Mesenchymal stem cell (in vitro differentiated cells and primary cell): ENCODE data around the gene MT2A.
A peak's percentile ranks its signal among the peaks of the same experiment; 100 is the strongest.

Experiments used
- DNase-seq: peaks from one replicate; pipeline ENCODE4 v3.0.0-alpha.2; 2013
- H2AFZ ChIP-seq: one replicate; pipeline ENCODE4 v1.6.1; 2013; ENCODE audit warnings: low read depth, mild to moderate bottlenecking, control low read depth, inconsistent platforms, low read length, moderate library complexity
- H2AK5ac ChIP-seq: 2 replicates; pipeline ENCODE4 v1.6.1; 2013; ENCODE audit warnings: low read length, moderate library complexity, mild to moderate bottlenecking, inconsistent platforms; ENCODE audit not compliant: severe bottlenecking
- H2BK120ac ChIP-seq: one replicate; pipeline ENCODE4 v1.6.1; 2013; ENCODE audit warnings: low read depth, mild to moderate bottlenecking, inconsistent platforms, low read length, moderate library complexity
- H2BK12ac ChIP-seq, 2 experiments: one replicate each; pipeline ENCODE4 v1.6.1; 2013; ENCODE audit warnings: inconsistent platforms in 2 of 2, low read length in 2 of 2, mild to moderate bottlenecking in 2 of 2, moderate library complexity in 2 of 2, control low read depth in 1 of 2
- H2BK15ac ChIP-seq: one replicate; pipeline ENCODE4 v1.6.1; 2013; ENCODE audit warnings: mild to moderate bottlenecking, low read depth, inconsistent platforms; ENCODE audit not compliant: poor library complexity, severe bottlenecking
- H2BK5ac ChIP-seq: 2 replicates; pipeline ENCODE4 v1.6.1; 2013; ENCODE audit warnings: low read depth, mild to moderate bottlenecking, low read length, control low read depth, inconsistent platforms; ENCODE audit not compliant: poor library complexity, severe bottlenecking
- H3K14ac ChIP-seq, 2 experiments: one replicate each; pipeline ENCODE4 v1.6.1; 2013; ENCODE audit warnings: inconsistent platforms in 2 of 2, low read length in 2 of 2, control low read depth in 1 of 2, mild to moderate bottlenecking in 1 of 2, moderate library complexity in 1 of 2
- H3K18ac ChIP-seq, 2 experiments: one replicate each; pipeline ENCODE4 v1.6.1; 2013; ENCODE audit warnings: inconsistent platforms in 2 of 2, low read length in 2 of 2, control low read depth in 1 of 2, low read depth in 1 of 2, mild to moderate bottlenecking in 1 of 2
- H3K23ac ChIP-seq, 2 experiments: one replicate each; pipeline ENCODE4 v1.6.1; 2013; ENCODE audit warnings: inconsistent platforms in 2 of 2, low read length in 2 of 2, mild to moderate bottlenecking in 2 of 2, moderate library complexity in 2 of 2, control low read depth in 1 of 2
- H3K27ac ChIP-seq: 2 replicates; pipeline ENCODE4 v1.5.1; 2013; ENCODE audit warnings: mild to moderate bottlenecking, moderate library complexity, low read length, control low read depth, inconsistent platforms; ENCODE audit not compliant: poor library complexity, severe bottlenecking
- H3K27me3 ChIP-seq, 2 experiments: 2 replicates each; pipeline versions ENCODE4 v1.6.1 to v1.7.0; 2013; ENCODE audit warnings: low read length in 2 of 2, mild to moderate bottlenecking in 2 of 2, moderate library complexity in 2 of 2, control low read depth in 1 of 2, inconsistent platforms in 1 of 2; ENCODE audit not compliant: control insufficient read depth in 1 of 2, insufficient read depth in 1 of 2
- H3K36me3 ChIP-seq, 2 experiments: 2 replicates each; pipeline versions ENCODE4 v1.6.1 to v1.7.0; 2013; ENCODE audit warnings: low read length in 2 of 2, control low read depth in 1 of 2, inconsistent platforms in 1 of 2, low read depth in 1 of 2, mild to moderate bottlenecking in 1 of 2; ENCODE audit not compliant: insufficient read depth in 2 of 2, control insufficient read depth in 1 of 2
- H3K4ac ChIP-seq, 2 experiments: one replicate each; pipeline ENCODE4 v1.6.1; 2013; ENCODE audit warnings: inconsistent platforms in 2 of 2, low read length in 2 of 2, mild to moderate bottlenecking in 2 of 2, moderate library complexity in 2 of 2, control low read depth in 1 of 2, low read depth in 1 of 2
- H3K4me1 ChIP-seq: 2 replicates; pipeline ENCODE4 v1.6.1; 2013; ENCODE audit warnings: low read depth, low read length, control low read depth; ENCODE audit not compliant: control insufficient read depth, insufficient read depth
- H3K4me2 ChIP-seq: 2 replicates; pipeline ENCODE4 v1.6.1; 2013; ENCODE audit warnings: low read length, mild to moderate bottlenecking, inconsistent platforms; ENCODE audit not compliant: poor library complexity, severe bottlenecking
- H3K4me3 ChIP-seq, 2 experiments: 2 replicates each; pipeline versions ENCODE4 v1.5.1 to v1.7.0; 2013; ENCODE audit warnings: low read length in 2 of 2, mild to moderate bottlenecking in 2 of 2, control low read depth in 1 of 2, low read depth in 1 of 2; ENCODE audit not compliant: insufficient read depth in 1 of 2
- H3K79me1 ChIP-seq: replicated peaks from 2 replicates; pipeline ENCODE4 v1.6.1; 2013; ENCODE audit warnings: mild to moderate bottlenecking, control low read depth, low read length, inconsistent platforms; ENCODE audit not compliant: poor library complexity, severe bottlenecking
- H3K9ac ChIP-seq: 2 replicates; pipeline ENCODE4 v1.7.0; 2013; ENCODE audit warnings: mild to moderate bottlenecking, low read length, moderate library complexity
- H3K9me3 ChIP-seq: 2 replicates; pipeline ENCODE4 v1.7.0; 2013; ENCODE audit warnings: mild to moderate bottlenecking, low read length; ENCODE audit not compliant: control insufficient read depth
- H4K8ac ChIP-seq: one replicate; pipeline ENCODE4 v1.6.1; 2013; ENCODE audit warnings: inconsistent platforms, mild to moderate bottlenecking, low read length, moderate library complexity
- H4K91ac ChIP-seq: one replicate; pipeline ENCODE4 v1.6.1; 2013; ENCODE audit warnings: mild to moderate bottlenecking, low read length, inconsistent platforms
- WGBS: methylation state at CpG from one replicate; pipeline ENCODE4 v1.1.7; 2013; ENCODE audit warnings: mixed read lengths; 5-methylcytosine and 5-hydroxymethylcytosine counted together

Gene MT2A

GRCh38 chr16:56606071-56606475, 2.3 kb upstream of the MT2A start:
- H3K23ac ChIP-seq, result no peak overlapping the region
- H3K9ac ChIP-seq, result peak overlapping the region; percentile 84
- H2BK120ac ChIP-seq, result peak overlapping the region; percentile 36
- no peaks in the 10 kb centered on the region for H3K27me3 ChIP-seq
- H3K27ac ChIP-seq, result peak overlapping the region; percentile 99
- H4K91ac ChIP-seq, result peak overlapping the region; percentile 74
- H3K4me3 ChIP-seq, result peak overlapping the region in 1 of 2 experiments; percentile 69
- peak overlapping the region; percentile 76 for H4K8ac ChIP-seq
- peaks cover 4% of the 10 kb centered on the region for H3K79me1 ChIP-seq
- no peaks in the 10 kb centered on the region for H3K9me3 ChIP-seq
- H3K4me2 ChIP-seq, result no peak overlapping the region
- H2AFZ ChIP-seq, result no peak overlapping the region
- peak overlapping the region; percentile 98 for H2BK5ac ChIP-seq
- peak overlapping the region; percentile 71 to 80 for H3K4ac ChIP-seq
- no peak for DNase-seq
- H3K36me3 ChIP-seq, result no peaks in the 10 kb centered on the region
- no peak overlapping the region for H3K14ac ChIP-seq
- H3K18ac ChIP-seq, result peak overlapping the region; percentile 40 to 81
- 18% methylated on average over 3 of the region's 3 CpGs for WGBS
- H3K4me1 ChIP-seq, result peaks cover 27% of the 10 kb centered on the region
- H2BK12ac ChIP-seq, result peak overlapping the region; percentile 94 to 98
- no peak overlapping the region for H2BK15ac ChIP-seq
- H2AK5ac ChIP-seq, result peak overlapping the region; percentile 76

- H3K14ac ChIP-seq, result no peak overlapping the region
- H3K4me1 ChIP-seq, result peaks cover 32% of the 10 kb centered on the region
Measured at GRCh38 chr16:56606476-56607108, 1.8 kb upstream of the MT2A start.

GRCh38 chr16:56607109-56607618, 1.2 kb upstream of the MT2A start:
- Histone ChIP-seq H2BK120ac (peak overlapping the region; percentile 93), H3K14ac (no peak overlapping the region), H2AK5ac (peak overlapping the region; percentile 5), H3K4me3 (peak overlapping the region in 1 of 2 experiments; percentile 69), H2BK15ac (no peak overlapping the region), H3K23ac (peak overlapping the region in 1 of 2 experiments; percentile 2), H4K91ac (peak overlapping the region; percentile 100), H3K4me1 (peaks cover 34% of the 10 kb centered on the region), H3K9ac (peak overlapping the region; percentile 84), H2BK5ac (peak overlapping the region; percentile 98), H3K9me3 (no peaks in the 10 kb centered on the region), H3K27me3 (no peaks in the 10 kb centered on the region), H2AFZ (peak overlapping the region; percentile 36), H3K79me1 (peaks cover 4% of the 10 kb centered on the region), H3K18ac (peak overlapping the region; percentile 96 to 100), H3K27ac (peak overlapping the region; percentile 99), H4K8ac (peak overlapping the region; percentile 100), H2BK12ac (peak overlapping the region; percentile 97 to 99), H3K4ac (peak overlapping the region; percentile 99 to 100), H3K4me2 (peak overlapping the region; percentile 1), H3K36me3 (no peaks in the 10 kb centered on the region)
- WGBS, result 0% methylated on average over 14 of the region's 14 CpGs
- DNase-seq, result peak; percentile 100

More at GRCh38 chr16:56606476-56607108, 1.8 kb upstream of the MT2A start:
- H3K79me1 ChIP-seq, result peaks cover 4% of the 10 kb centered on the region
- peak overlapping the region; percentile 100 for H4K8ac ChIP-seq
- peak overlapping the region; percentile 1 for H3K4me2 ChIP-seq
- no peaks in the 10 kb centered on the region for H3K9me3 ChIP-seq
- H3K9ac ChIP-seq, result peak overlapping the region; percentile 84
- H3K18ac ChIP-seq, result peak overlapping the region; percentile 88 to 96
- H2AK5ac ChIP-seq, result peak overlapping the region; percentile 18
- no peak overlapping the region for H2BK15ac ChIP-seq
- H2BK5ac ChIP-seq, result peak overlapping the region; percentile 98
- peak overlapping the region; percentile 100 for H4K91ac ChIP-seq
- H3K4me3 ChIP-seq, result peak overlapping the region in 1 of 2 experiments; percentile 69
- H3K27me3 ChIP-seq, result no peaks in the 10 kb centered on the region
- peak overlapping the region; percentile 99 for H3K27ac ChIP-seq
- WGBS, result 0% methylated on average over 5 of the region's 8 CpGs
- peak overlapping the region; percentile 93 for H2BK120ac ChIP-seq
- peak overlapping the region; percentile 36 for H2AFZ ChIP-seq
- H3K36me3 ChIP-seq, result no peaks in the 10 kb centered on the region
- DNase-seq, result peak; percentile 98
- H3K23ac ChIP-seq, result no peak overlapping the region
- H2BK12ac ChIP-seq, result peak overlapping the region; percentile 97 to 98
- H3K4ac ChIP-seq, result peak overlapping the region; percentile 27 to 50

GRCh38 chr16:56607675-56608042, 725 bp upstream of the MT2A start:
- no peaks in the 10 kb centered on the region for H3K9me3 ChIP-seq
- peaks cover 34% of the 10 kb centered on the region for H3K4me1 ChIP-seq
- H2AK5ac ChIP-seq, result peak overlapping the region; percentile 34
- H2BK5ac ChIP-seq, result peak overlapping the region; percentile 79
- H3K14ac ChIP-seq, result peak overlapping the region in 1 of 2 experiments; percentile 98
- H2BK12ac ChIP-seq, result peak overlapping the region; percentile 97 to 99
- no peaks in the 10 kb centered on the region for H3K36me3 ChIP-seq
- H3K4me2 ChIP-seq, result no peak overlapping the region
- H3K27me3 ChIP-seq, result no peaks in the 10 kb centered on the region
- peak overlapping the region; percentile 84 for H3K9ac ChIP-seq
- H3K4me3 ChIP-seq, result peak overlapping the region in 1 of 2 experiments; percentile 92
- peak overlapping the region; percentile 88 for H2BK120ac ChIP-seq
- H3K79me1 ChIP-seq, result peaks cover 4% of the 10 kb centered on the region
- 45% methylated on average over 2 of the region's 2 CpGs for WGBS
- H3K4ac ChIP-seq, result peak overlapping the region; percentile 99 to 100
- H3K18ac ChIP-seq, result peak overlapping the region; percentile 96 to 100
- peak overlapping the region; percentile 100 for H4K8ac ChIP-seq
- H2AFZ ChIP-seq, result no peak overlapping the region
- peak overlapping the region; percentile 99 for H3K27ac ChIP-seq
- H3K23ac ChIP-seq, result peak overlapping the region; percentile 2 to 75
- no peak for DNase-seq
- peak overlapping the region; percentile 6 for H2BK15ac ChIP-seq
- H4K91ac ChIP-seq, result peak overlapping the region; percentile 100
